ENCODE measurements around the gene ZNF385B. TPM values are rescaled to one million over a fixed set of nuclear protein-coding genes. Genes with fewer than 3 reads are reported as not detected.

The ZNF385B gene
- total RNA-seq, 6 experiments from 2014 or later: 0.08 to 0.26 (median 0.22) TPM; not detected in 1

GRCh38 chr2:179726461-179727180 lies 134.8 kb downstream of the ZNF385B start:
- Mint-ChIP-seq H3K9me3 (no peaks in the 10 kb centered on the region), H3K4me1 (ENCODE audit: low read depth) (peaks cover 21% of the 10 kb centered on the region), H3K4me3 (no peak overlapping the region), H3K27me3 (ENCODE audit: insufficient read depth) (no peaks in the 10 kb centered on the region), H3K27ac (no peak overlapping the region), H3K36me3 (ENCODE audit: low read depth) (no peaks in the 10 kb centered on the region)
- TF ChIP-seq, protein P1, sequence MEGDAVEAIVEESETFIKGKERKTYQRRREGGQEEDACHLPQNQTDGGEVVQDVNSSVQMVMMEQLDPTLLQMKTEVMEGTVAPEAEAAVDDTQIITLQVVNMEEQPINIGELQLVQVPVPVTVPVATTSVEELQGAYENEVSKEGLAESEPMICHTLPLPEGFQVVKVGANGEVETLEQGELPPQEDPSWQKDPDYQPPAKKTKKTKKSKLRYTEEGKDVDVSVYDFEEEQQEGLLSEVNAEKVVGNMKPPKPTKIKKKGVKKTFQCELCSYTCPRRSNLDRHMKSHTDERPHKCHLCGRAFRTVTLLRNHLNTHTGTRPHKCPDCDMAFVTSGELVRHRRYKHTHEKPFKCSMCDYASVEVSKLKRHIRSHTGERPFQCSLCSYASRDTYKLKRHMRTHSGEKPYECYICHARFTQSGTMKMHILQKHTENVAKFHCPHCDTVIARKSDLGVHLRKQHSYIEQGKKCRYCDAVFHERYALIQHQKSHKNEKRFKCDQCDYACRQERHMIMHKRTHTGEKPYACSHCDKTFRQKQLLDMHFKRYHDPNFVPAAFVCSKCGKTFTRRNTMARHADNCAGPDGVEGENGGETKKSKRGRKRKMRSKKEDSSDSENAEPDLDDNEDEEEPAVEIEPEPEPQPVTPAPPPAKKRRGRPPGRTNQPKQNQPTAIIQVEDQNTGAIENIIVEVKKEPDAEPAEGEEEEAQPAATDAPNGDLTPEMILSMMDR (IDR thresholded peaks at IDR 0.05): no peak
- DNase-seq: peak; percentile 18

GRCh38 chr2:179724403-179724802 lies 137.0 kb downstream of the ZNF385B start:
- DNase-seq: no peak
- H3K27ac Mint-ChIP-seq: no peak overlapping the region
- no peaks in the 10 kb centered on the region for H3K9me3 Mint-ChIP-seq
- no peaks in the 10 kb centered on the region for H3K36me3 Mint-ChIP-seq (ENCODE audit: low read depth)
- no peak overlapping the region for H3K4me3 Mint-ChIP-seq
- TF ChIP-seq, protein P1 (IDR thresholded peaks at IDR 0.05): no peak
- H3K4me1 Mint-ChIP-seq (ENCODE audit: low read depth): peaks cover 21% of the 10 kb centered on the region
- no peaks in the 10 kb centered on the region for H3K27me3 Mint-ChIP-seq (ENCODE audit: insufficient read depth)

DNA sequence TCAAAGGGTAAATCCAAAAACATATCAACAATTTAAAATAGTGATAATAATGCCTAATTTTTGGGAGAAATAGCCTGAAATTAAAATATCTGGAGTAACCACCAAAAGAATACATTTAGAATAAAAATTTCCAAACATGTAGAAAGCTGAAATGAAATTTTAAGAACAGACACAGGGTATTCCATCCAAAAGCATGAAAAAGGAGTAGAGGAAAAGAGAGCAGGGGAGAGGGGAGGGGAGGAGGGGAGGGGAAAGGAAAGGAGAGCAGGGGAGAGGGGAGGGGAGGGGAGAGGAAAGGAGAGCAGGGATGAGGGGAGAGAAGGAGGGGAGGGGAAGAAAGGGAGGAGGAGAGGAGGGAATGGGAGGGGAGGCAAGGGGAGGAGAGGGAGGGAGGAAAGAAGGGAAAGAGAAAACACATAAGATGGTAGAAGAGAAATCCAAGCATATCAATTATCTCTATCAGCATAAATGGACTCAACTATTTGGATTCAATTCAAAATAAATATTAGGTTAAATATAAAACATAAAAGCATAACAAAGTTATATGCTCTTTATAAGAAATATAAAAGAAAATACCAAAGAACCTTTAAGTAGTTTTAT lies 141.1 kb downstream of the ZNF385B start:
- H3K27me3 Mint-ChIP-seq (ENCODE audit: insufficient read depth): no peaks in the 10 kb centered on the region; the same call in 1 of the 2 replicates
- H3K4me3 Mint-ChIP-seq: no peak overlapping the region
- TF ChIP-seq, protein P1 (IDR thresholded peaks at IDR 0.05): no peak
- DNase-seq: no peak
- H3K4me1 Mint-ChIP-seq (ENCODE audit: low read depth): peaks cover 8% of the 10 kb centered on the region
- H3K27ac Mint-ChIP-seq: no peak overlapping the region
- no peaks in the 10 kb centered on the region for H3K9me3 Mint-ChIP-seq
- no peaks in the 10 kb centered on the region for H3K36me3 Mint-ChIP-seq (ENCODE audit: low read depth)

GRCh38 chr2:179715871-179716270 lies 145.5 kb downstream of the ZNF385B start:
- H3K4me1 Mint-ChIP-seq (ENCODE audit: low read depth): peaks cover 40% of the 10 kb centered on the region
- DNase-seq: no peak
- H3K27ac Mint-ChIP-seq: no peak overlapping the region
- no peak overlapping the region for H3K4me3 Mint-ChIP-seq
- H3K36me3 Mint-ChIP-seq (ENCODE audit: low read depth): no peaks in the 10 kb centered on the region
- no peaks in the 10 kb centered on the region; the same call in 1 of the 2 replicates for H3K27me3 Mint-ChIP-seq (ENCODE audit: insufficient read depth)
- no peaks in the 10 kb centered on the region for H3K9me3 Mint-ChIP-seq
- TF ChIP-seq, protein P1 (IDR thresholded peaks at IDR 0.05): no peak

DNA sequence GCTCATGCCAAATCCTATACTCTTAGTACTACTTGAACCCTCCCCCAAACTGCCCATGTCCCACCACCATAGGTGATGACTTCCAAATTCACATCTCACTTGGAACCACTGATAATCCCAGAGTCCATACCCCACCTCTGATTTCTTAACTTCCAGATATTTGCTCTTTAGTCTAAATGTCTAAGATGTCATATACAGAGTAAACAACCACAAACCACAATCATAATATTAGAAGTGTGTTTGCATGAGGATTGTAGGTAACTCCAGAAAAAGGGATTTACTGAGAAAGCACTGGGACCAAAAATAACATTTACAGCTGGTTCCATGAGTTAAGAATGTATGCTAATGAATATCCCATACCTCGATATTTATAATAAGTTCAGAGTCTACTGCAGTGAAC lies 146.2 kb downstream of the ZNF385B start:
- Mint-ChIP-seq H3K27me3 (ENCODE audit: insufficient read depth) (no peaks in the 10 kb centered on the region; the same call in 1 of the 2 replicates), H3K4me1 (ENCODE audit: low read depth) (peaks cover 41% of the 10 kb centered on the region), H3K36me3 (ENCODE audit: low read depth) (no peaks in the 10 kb centered on the region), H3K4me3 (no peak overlapping the region), H3K9me3 (no peaks in the 10 kb centered on the region), H3K27ac (no peak overlapping the region)
- TF ChIP-seq, protein P1 (IDR thresholded peaks at IDR 0.05): no peak
- no peak for DNase-seq
